Measurements from ENCODE around the gene ZNF283.
"Not testable (repeated sequence)": the region's sequence is repeated elsewhere in the genome, so short reads cannot be mapped to it uniquely, and the experiment has no call there.

The ZNF283 gene

GRCh38 chr19:43811837-43812236 is 15.3 kb upstream of the ZNF283 start:
- no peak overlapping the region for H3K27ac ChIP-seq
- TF ChIP-seq CTCF (conservative IDR thresholded peaks at IDR 0.05) = no peak
- TF ChIP-seq ZFX (IDR thresholded peaks at IDR 0.05) = no peak

GRCh38 chr19:43812259-43812658 is 14.9 kb upstream of the ZNF283 start:
- H3K27ac ChIP-seq = no peak overlapping the region
- no peak for TF ChIP-seq ZFX (IDR thresholded peaks at IDR 0.05)
- TF ChIP-seq CTCF (conservative IDR thresholded peaks at IDR 0.05) = no peak

GRCh38 chr19:43812688-43813087 is 14.4 kb upstream of the ZNF283 start:
- TF ChIP-seq CTCF (conservative IDR thresholded peaks at IDR 0.05) (no peak), ZFX (IDR thresholded peaks at IDR 0.05) (no peak)

GRCh38 chr19:43814663-43815352 is 12.3 kb upstream of the ZNF283 start:
- H3K27ac ChIP-seq = no peak overlapping the region
- TF ChIP-seq CTCF (conservative IDR thresholded peaks at IDR 0.05) (no peak), ZFX (IDR thresholded peaks at IDR 0.05) (no peak)

More at GRCh38 chr19:43812688-43813087, 14.4 kb upstream of the ZNF283 start:
- no peak overlapping the region for H3K27ac ChIP-seq

- not testable (repeated sequence) for H3K27ac ChIP-seq
Observed at GRCh38 chr19:43817454-43817853, 9.7 kb upstream of the ZNF283 start.

GRCh38 chr19:43818500-43818899 is 8.6 kb upstream of the ZNF283 start:
- H3K27ac ChIP-seq = no peak overlapping the region
- TF ChIP-seq ZFX (IDR thresholded peaks at IDR 0.05) (no peak), CTCF (conservative IDR thresholded peaks at IDR 0.05) (no peak)

GRCh38 chr19:43820098-43820883 is 6.8 kb upstream of the ZNF283 start:
- H3K27ac ChIP-seq = no peak overlapping the region
- TF ChIP-seq ZFX (IDR thresholded peaks at IDR 0.05) (no peak), CTCF (conservative IDR thresholded peaks at IDR 0.05) (no peak)

All from C4-2B (cell line).